Upper lobe of left lung (tissue), 4 donors: Measurements from ENCODE around the gene PARVA.

ENCODE experiments used
- CTCF ChIP-seq, 6 experiments: fragments of 450-650 bp in 4 of 6; fragments of 200-600 bp in 2 of 6; sonication (generic) in 2 of 6; IDR thresholded peaks; one replicate each; pipeline ENCODE4 v1.5.1; 2016 to 2019; ENCODE audit warnings: antibody characterized with exemption in 6 of 6
- EP300 ChIP-seq, 4 donors: sonication (generic); formaldehyde crosslinking; IDR thresholded peaks; one replicate each; pipeline ENCODE4 v1.5.1; 2017; ENCODE audit warnings: antibody characterized with exemption in 4 of 4, control low read depth in 2 of 4
- POLR2A ChIP-seq, 4 donors: fragments of 450-650 bp; IDR thresholded peaks; one replicate each; pipeline ENCODE4 v1.5.1; 2016 to 2017; ENCODE audit warnings: antibody characterized with exemption in 4 of 4, mild to moderate bottlenecking in 2 of 4
- POLR2AphosphoS5 ChIP-seq, 2 donors: sonication (generic); formaldehyde crosslinking; IDR thresholded peaks; one replicate each; pipeline ENCODE4 v1.5.1; 2017; ENCODE audit warnings: antibody characterized with exemption in 2 of 2

GRCh38 chr11:12482839-12483238 is 105.5 kb downstream of the PARVA start:
- TF ChIP-seq CTCF (IDR thresholded peaks at IDR 0.05): no peak
- TF ChIP-seq POLR2A (IDR thresholded peaks at IDR 0.05): no peak
- no peak for TF ChIP-seq POLR2AphosphoS5 (IDR thresholded peaks at IDR 0.05)
- no peak for TF ChIP-seq EP300 (IDR thresholded peaks at IDR 0.05)
